PFSK-1 (cell line): ENCODE measurements around the gene DEGS2.

Source experiments
- FOXP2 ChIP-seq: optimal IDR thresholded peaks from 2 replicates; pipeline ENCODE3; 2011; ENCODE audit warnings: borderline replicate concordance, control low read depth, inconsistent platforms; ENCODE audit not compliant: insufficient read depth; ENCODE audit errors: extremely low read length, extremely low read depth
- POLR2AphosphoS5 ChIP-seq: IDR thresholded peaks from 2 replicates; pipeline ENCODE4 v1.6.1; 2012; ENCODE audit warnings: low read depth, mild to moderate bottlenecking, control low read depth, low read length, moderate library complexity
- REST ChIP-seq, 2 experiments: IDR thresholded peaks; 2 replicates each; pipeline versions ENCODE4 v1.6.1 to v1.8.0; 2011 to 2012; ENCODE audit warnings: low read depth in 2 of 2, low read length in 2 of 2, control low read depth in 1 of 2, inconsistent platforms in 1 of 2, mild to moderate bottlenecking in 1 of 2, moderate library complexity in 1 of 2; ENCODE audit not compliant: insufficient read depth in 1 of 2
- SIN3A ChIP-seq: IDR thresholded peaks from 2 replicates; pipeline ENCODE4 v1.6.1; 2012; ENCODE audit warnings: mild to moderate bottlenecking, low read length, moderate library complexity, borderline replicate concordance; ENCODE audit not compliant: insufficient read depth
- TAF1 ChIP-seq: IDR thresholded peaks from 2 replicates; pipeline ENCODE4 v1.6.1; 2012; ENCODE audit warnings: low read length, control low read depth, borderline replicate concordance; ENCODE audit not compliant: insufficient read depth

The DEGS2 gene

GRCh38 chr14:100117633-100118395, 41.6 kb downstream of the DEGS2 start:
- no peak for TF ChIP-seq POLR2AphosphoS5
- no peak for TF ChIP-seq SIN3A
- no peak for TF ChIP-seq FOXP2
- no peak for TF ChIP-seq TAF1
- no peak for TF ChIP-seq REST (IDR thresholded peaks at IDR 0.05; ENCODE audit: insufficient read depth in 1 of 2, low read depth in 2 of 2, low read length in 2 of 2)

- TF ChIP-seq SIN3A (no peak), TAF1 (no peak), FOXP2 (no peak), POLR2AphosphoS5 (no peak), REST (IDR thresholded peaks at IDR 0.05; ENCODE audit: insufficient read depth in 1 of 2, low read depth in 2 of 2, low read length in 2 of 2) (no peak)
Observed at GRCh38 chr14:100117026-100117425, 42.4 kb downstream of the DEGS2 start.

GRCh38 chr14:100116134-100116533, 43.3 kb downstream of the DEGS2 start:
- TF ChIP-seq SIN3A (no peak), REST (IDR thresholded peaks at IDR 0.05; ENCODE audit: insufficient read depth in 1 of 2, low read depth in 2 of 2, low read length in 2 of 2) (no peak), POLR2AphosphoS5 (no peak), TAF1 (no peak), FOXP2 (no peak)

DNA sequence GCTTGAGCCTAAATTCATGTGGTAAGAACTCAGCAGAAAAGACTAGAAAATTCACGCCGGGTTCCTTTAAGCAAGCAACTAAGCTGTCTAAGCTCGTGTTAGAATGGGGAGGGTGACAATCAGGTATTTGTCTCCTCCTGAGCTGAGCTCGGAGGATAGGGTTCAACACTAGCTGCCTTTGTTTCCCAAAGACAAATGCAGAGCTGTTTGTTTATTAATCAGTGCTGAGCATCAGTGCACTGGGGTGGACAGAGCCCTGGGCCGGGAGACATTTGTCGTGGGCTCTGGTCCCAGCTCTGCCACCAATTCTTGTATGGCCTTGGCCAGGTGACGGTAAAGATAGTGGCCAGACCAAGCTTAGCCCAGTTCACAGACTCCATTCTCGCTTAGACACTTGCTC, 43.7 kb downstream of the DEGS2 start:
- TF ChIP-seq FOXP2 (no peak), POLR2AphosphoS5 (no peak), TAF1 (no peak), SIN3A (no peak), REST (IDR thresholded peaks at IDR 0.05; ENCODE audit: insufficient read depth in 1 of 2, low read depth in 2 of 2, low read length in 2 of 2) (no peak)

- TF ChIP-seq TAF1 (no peak), SIN3A (no peak)
Observed at GRCh38 chr14:100115236-100115635, 44.2 kb downstream of the DEGS2 start.
